ENCODE measurements around the gene ASTN2. TPM values are rescaled to one million over a fixed set of nuclear protein-coding genes. Genes with fewer than 3 reads are reported as not detected.

The ASTN2 gene
- total and polyA plus RNA-seq, 2 experiments from 2014 or later: 5.8 to 7.5 TPM

DNA sequence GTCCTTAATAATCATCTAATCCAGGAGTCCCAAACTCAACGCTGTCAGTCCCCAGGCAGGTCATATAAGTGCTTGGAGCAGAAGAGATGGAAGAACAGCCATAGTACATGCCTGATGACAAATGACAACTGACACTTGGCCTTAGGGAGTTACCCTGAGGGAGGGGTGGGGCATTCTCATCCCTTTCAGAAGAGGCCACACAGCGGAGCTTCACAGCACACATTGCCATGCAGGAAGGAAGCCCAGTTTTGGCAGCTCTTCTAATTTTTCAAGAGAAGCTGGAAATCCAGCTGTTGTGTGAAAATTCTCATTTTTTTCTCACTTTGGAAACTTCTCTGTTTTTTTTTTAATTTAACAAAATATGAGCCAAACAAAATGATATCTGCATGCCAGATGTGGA lies 89.0 kb downstream of the ASTN2 start:
- Histone ChIP-seq H3F3A (ENCODE audit: insufficient read depth) (no peaks in the 10 kb centered on the region), H3K27me3 (replicated peaks; ENCODE audit: insufficient read depth) (no peaks in the 10 kb centered on the region), H4K20me1 (ENCODE audit: insufficient read depth) (no peaks in the 10 kb centered on the region), H3K9me3 (ENCODE audit: low read depth) (no peaks in the 10 kb centered on the region), H3K79me2 (ENCODE audit: insufficient read depth) (no peaks in the 10 kb centered on the region), H3K9ac (no peak overlapping the region), H3K27ac (no peak overlapping the region), H3K9me2 (ENCODE audit: insufficient read depth) (no peaks in the 10 kb centered on the region), H3K36me3 (ENCODE audit: low read depth) (no peaks in the 10 kb centered on the region), H3K4me2 (ENCODE audit: unreplicated experiment) (no peak overlapping the region), H2AFZ (no peak overlapping the region), H3K4me3 (no peak overlapping the region), H3K4me1 (ENCODE audit: insufficient read depth) (no peaks in the 10 kb centered on the region)
- WGBS, 2 experiments (ENCODE audit: low coverage in 1 of 2, low lambda C conversion rate in 2 of 2, missing lambda C conversion rate in 2 of 2): 2 to 5% methylated on average over 2 of the region's 2 CpGs
- in situ Hi-C loops (cut with MboI): no loop called here
- TF ChIP-seq EZH2 (IDR thresholded peaks at IDR 0.05; ENCODE audit: insufficient read depth, poor library complexity, severe bottlenecking) (no peak), EZH2phosphoT487 (IDR thresholded peaks at IDR 0.05; ENCODE audit: insufficient read depth, low read depth) (no peak)
- DNase-seq: no peak

DNA sequence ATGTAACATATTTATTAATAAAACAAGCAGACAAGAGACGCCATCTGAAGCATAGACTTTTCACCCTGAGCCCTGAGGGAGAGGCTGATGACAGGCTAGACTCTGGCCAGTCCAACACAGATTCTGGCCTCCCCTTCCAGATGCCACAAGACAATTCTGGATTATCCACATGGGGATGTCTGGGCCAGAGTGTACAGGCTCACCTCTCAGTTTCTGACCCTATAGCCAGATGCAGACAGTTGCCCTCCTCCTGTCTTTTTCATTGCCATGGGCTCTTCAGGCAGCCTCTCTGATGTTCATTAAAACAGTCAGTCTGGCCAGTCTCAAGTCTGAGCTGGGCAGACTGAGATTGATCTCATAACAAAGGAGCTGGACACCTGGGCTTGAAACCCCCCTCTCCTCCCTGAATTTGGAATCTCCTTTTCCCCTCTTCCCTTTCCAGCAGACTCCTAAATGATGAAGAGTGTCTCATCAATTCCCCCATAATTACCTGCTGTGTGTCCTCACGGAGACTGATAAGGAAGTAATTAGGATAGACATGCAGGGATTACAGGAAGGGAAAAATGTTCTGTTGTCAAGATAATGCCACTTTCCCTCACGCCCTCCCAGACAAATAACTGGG lies 89.6 kb downstream of the ASTN2 start:
- Histone ChIP-seq H3K4me3 (no peak overlapping the region), H3K9me3 (ENCODE audit: low read depth) (no peaks in the 10 kb centered on the region), H4K20me1 (ENCODE audit: insufficient read depth) (no peaks in the 10 kb centered on the region), H3K27ac (no peak overlapping the region), H2AFZ (no peak overlapping the region), H3F3A (ENCODE audit: insufficient read depth) (no peaks in the 10 kb centered on the region), H3K36me3 (ENCODE audit: low read depth) (no peaks in the 10 kb centered on the region), H3K9me2 (ENCODE audit: insufficient read depth) (no peaks in the 10 kb centered on the region), H3K4me1 (ENCODE audit: insufficient read depth) (no peaks in the 10 kb centered on the region), H3K4me2 (ENCODE audit: unreplicated experiment) (no peak overlapping the region), H3K9ac (no peak overlapping the region), H3K79me2 (ENCODE audit: insufficient read depth) (no peaks in the 10 kb centered on the region), H3K27me3 (replicated peaks; ENCODE audit: insufficient read depth) (no peaks in the 10 kb centered on the region)
- in situ Hi-C loops (cut with MboI): no loop called here
- TF ChIP-seq EZH2 (IDR thresholded peaks at IDR 0.05; ENCODE audit: insufficient read depth, poor library complexity, severe bottlenecking): no peak
- TF ChIP-seq EZH2phosphoT487 (IDR thresholded peaks at IDR 0.05; ENCODE audit: insufficient read depth, low read depth): no peak
- no peak for DNase-seq
- WGBS, 2 experiments (ENCODE audit: low coverage in 1 of 2, low lambda C conversion rate in 2 of 2, missing lambda C conversion rate in 2 of 2): 11 to 15% methylated on average over 3 of the region's 3 CpGs

DNA sequence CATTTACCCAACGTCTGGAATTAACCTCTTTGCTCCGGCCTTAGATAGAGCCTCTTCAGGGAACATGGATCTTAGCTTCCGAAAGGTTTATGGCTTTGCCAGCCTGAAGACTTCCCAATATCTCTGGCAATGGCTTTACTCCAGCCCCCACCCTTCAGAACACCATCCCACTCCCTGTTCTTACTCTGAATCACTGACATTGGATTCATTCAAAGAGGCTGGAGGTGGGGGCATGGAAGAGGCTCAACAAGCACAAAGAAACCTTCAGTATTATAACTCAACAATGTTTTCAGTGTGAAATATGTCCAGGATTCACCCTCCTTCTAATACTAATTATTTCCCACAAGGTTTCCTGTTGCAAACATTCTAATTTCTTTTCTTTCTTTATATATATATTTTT lies 91.5 kb downstream of the ASTN2 start:
- no peaks in the 10 kb centered on the region for H3K9me2 ChIP-seq (ENCODE audit: insufficient read depth)
- DNase-seq: no peak
- H4K20me1 ChIP-seq (ENCODE audit: insufficient read depth): no peaks in the 10 kb centered on the region
- H3K9ac ChIP-seq: no peak overlapping the region
- H3K27ac ChIP-seq: no peak overlapping the region
- no peak overlapping the region for H3K4me3 ChIP-seq
- H3K9me3 ChIP-seq (ENCODE audit: low read depth): no peaks in the 10 kb centered on the region
- WGBS, 2 experiments (ENCODE audit: low coverage in 1 of 2, low lambda C conversion rate in 2 of 2, missing lambda C conversion rate in 2 of 2): 6 to 19% methylated on average over 3 of the region's 3 CpGs
- H3F3A ChIP-seq (ENCODE audit: insufficient read depth): no peaks in the 10 kb centered on the region
- TF ChIP-seq EZH2 (IDR thresholded peaks at IDR 0.05; ENCODE audit: insufficient read depth, poor library complexity, severe bottlenecking) (no peak), EZH2phosphoT487 (IDR thresholded peaks at IDR 0.05; ENCODE audit: insufficient read depth, low read depth) (no peak)
- H3K36me3 ChIP-seq (ENCODE audit: low read depth): no peaks in the 10 kb centered on the region
- no peaks in the 10 kb centered on the region for H3K27me3 ChIP-seq (replicated peaks; ENCODE audit: insufficient read depth)
- no peaks in the 10 kb centered on the region for H3K79me2 ChIP-seq (ENCODE audit: insufficient read depth)
- H3K4me1 ChIP-seq (ENCODE audit: insufficient read depth): no peaks in the 10 kb centered on the region
- H3K4me2 ChIP-seq (ENCODE audit: unreplicated experiment): no peak overlapping the region
- in situ Hi-C loops (cut with MboI): no loop called here
- H2AFZ ChIP-seq: no peak overlapping the region

DNA sequence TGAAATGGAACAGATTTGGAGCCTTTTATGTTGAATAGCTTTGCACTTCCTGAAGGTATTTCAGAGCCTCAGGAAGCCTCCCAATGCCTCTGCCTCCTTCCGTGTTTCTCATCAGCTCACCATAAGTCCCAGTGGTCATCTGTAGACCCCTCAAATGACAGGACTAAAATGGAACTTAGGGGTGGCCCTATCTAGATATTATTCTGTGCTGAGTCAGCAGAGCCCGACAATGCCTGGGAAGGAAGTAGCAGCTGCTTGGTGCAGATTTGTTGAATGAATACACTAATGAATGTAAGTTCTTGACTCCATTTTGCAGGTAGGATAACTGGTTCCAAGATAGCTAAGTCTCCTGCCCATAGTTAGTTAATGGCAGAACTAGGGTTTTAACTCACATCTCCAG lies 97.7 kb downstream of the ASTN2 start:
- Histone ChIP-seq H3K4me1 (ENCODE audit: insufficient read depth) (no peaks in the 10 kb centered on the region), H3K27ac (no peak overlapping the region), H4K20me1 (ENCODE audit: insufficient read depth) (no peaks in the 10 kb centered on the region), H3K4me2 (ENCODE audit: unreplicated experiment) (no peak overlapping the region), H3K79me2 (ENCODE audit: insufficient read depth) (no peaks in the 10 kb centered on the region), H3K4me3 (no peak overlapping the region), H3K9ac (no peak overlapping the region), H3K9me2 (ENCODE audit: insufficient read depth) (no peaks in the 10 kb centered on the region), H3K27me3 (replicated peaks; ENCODE audit: insufficient read depth) (no peaks in the 10 kb centered on the region), H3K9me3 (ENCODE audit: low read depth) (no peaks in the 10 kb centered on the region), H2AFZ (no peak overlapping the region), H3F3A (ENCODE audit: insufficient read depth) (no peaks in the 10 kb centered on the region), H3K36me3 (ENCODE audit: low read depth) (no peaks in the 10 kb centered on the region)
- no peak for DNase-seq
- TF ChIP-seq EZH2 (IDR thresholded peaks at IDR 0.05; ENCODE audit: insufficient read depth, poor library complexity, severe bottlenecking) (no peak), EZH2phosphoT487 (IDR thresholded peaks at IDR 0.05; ENCODE audit: insufficient read depth, low read depth) (no peak)
- 19 to 36% methylated on average over 2 of the region's 2 CpGs for WGBS, 2 experiments (ENCODE audit: low coverage in 1 of 2, low lambda C conversion rate in 2 of 2, missing lambda C conversion rate in 2 of 2)
- in situ Hi-C loops (cut with MboI): no loop called here

DNA sequence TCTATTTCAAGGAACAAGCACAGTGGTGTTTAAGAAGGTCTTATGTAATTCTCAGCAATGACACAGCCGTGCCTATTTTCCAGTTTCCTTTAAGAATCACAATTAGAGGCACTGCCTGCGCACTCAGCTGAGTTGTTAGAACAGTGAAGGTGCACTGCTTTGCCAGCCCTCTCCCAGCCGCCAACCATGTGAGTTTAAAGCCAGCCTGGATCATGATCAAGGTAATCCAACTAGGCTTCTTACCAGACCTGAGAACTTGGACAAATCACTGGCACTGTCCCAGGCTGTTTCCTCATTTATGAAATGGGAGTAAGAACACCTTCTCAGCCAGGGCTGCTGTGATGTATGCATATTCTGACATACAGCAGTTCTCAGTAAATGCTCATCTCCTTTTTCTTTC lies 99.6 kb downstream of the ASTN2 start:
- Histone ChIP-seq H2AFZ (no peak overlapping the region), H3F3A (ENCODE audit: insufficient read depth) (no peaks in the 10 kb centered on the region), H3K4me1 (ENCODE audit: insufficient read depth) (no peaks in the 10 kb centered on the region), H3K4me3 (no peak overlapping the region), H3K36me3 (ENCODE audit: low read depth) (no peaks in the 10 kb centered on the region), H3K27me3 (replicated peaks; ENCODE audit: insufficient read depth) (no peaks in the 10 kb centered on the region), H4K20me1 (ENCODE audit: insufficient read depth) (no peaks in the 10 kb centered on the region), H3K9me3 (ENCODE audit: low read depth) (no peaks in the 10 kb centered on the region), H3K9ac (no peak overlapping the region), H3K79me2 (ENCODE audit: insufficient read depth) (no peaks in the 10 kb centered on the region), H3K4me2 (ENCODE audit: unreplicated experiment) (no peak overlapping the region), H3K27ac (no peak overlapping the region), H3K9me2 (ENCODE audit: insufficient read depth) (no peaks in the 10 kb centered on the region)
- WGBS, 2 experiments (ENCODE audit: low coverage in 1 of 2, low lambda C conversion rate in 2 of 2, missing lambda C conversion rate in 2 of 2): 44 to 47% methylated on average over 3 of the region's 3 CpGs
- no peak for DNase-seq
- in situ Hi-C loops (cut with MboI): no loop called here
- TF ChIP-seq EZH2phosphoT487 (IDR thresholded peaks at IDR 0.05; ENCODE audit: insufficient read depth, low read depth) (no peak), EZH2 (IDR thresholded peaks at IDR 0.05; ENCODE audit: insufficient read depth, poor library complexity, severe bottlenecking) (no peak)

Data from GM23248 (cell line).